Prostate gland (tissue), 2 donors: Measurements from ENCODE around the gene CFAP91. TPM values are rescaled to one million over a fixed set of nuclear protein-coding genes. Genes with fewer than 3 reads are reported as not detected.

ENCODE experiments used
- DNase-seq: peaks from one replicate; pipeline ENCODE4 v3.0.0-alpha.2; 2019; ENCODE audit warnings: low spot score
- H3K27ac ChIP-seq, 2 donors: fragments of 200-600 bp; sonication (generic); 2 replicates each; pipeline ENCODE4 v1.5.1; 2017 to 2019
- H3K27me3 ChIP-seq: fragments of 200-600 bp; sonication (generic); replicated peaks from 2 replicates; pipeline ENCODE4 v1.5.1; 2019; ENCODE audit not compliant: insufficient read depth
- H3K36me3 ChIP-seq, 2 donors: fragments of 200-600 bp; sonication (generic); 1 replicate in 1 of 2; 2 replicates in 1 of 2; pipeline versions ENCODE4 v1.5.1 to v1.8.1; 2017 to 2019
- H3K4me1 ChIP-seq: fragments of 200-600 bp; sonication (generic); replicated peaks from 2 replicates; pipeline ENCODE4 v1.5.1; 2019
- H3K4me3 ChIP-seq, 2 donors: fragments of 200-600 bp; sonication (generic); 2 replicates each; pipeline ENCODE4 v1.5.1; 2017 to 2019
- H3K9me3 ChIP-seq: fragments of 200-600 bp; sonication (generic); 2 replicates; pipeline ENCODE4 v1.5.1; 2017
- CTCF ChIP-seq, 4 experiments: fragments of 200-600 bp in 2 of 4; fragments of 450-650 bp in 2 of 4; sonication (generic) in 2 of 4; IDR thresholded peaks; 1 replicate in 3 of 4; 2 replicates in 1 of 4; pipeline ENCODE4 v1.5.1; 2016 to 2019; ENCODE audit warnings: antibody characterized with exemption in 4 of 4, mild to moderate bottlenecking in 2 of 4, moderate library complexity in 2 of 4
- POLR2A ChIP-seq: fragments of 450-650 bp; IDR thresholded peaks from one replicate; pipeline ENCODE4 v1.6.1; 2016; ENCODE audit warnings: antibody characterized with exemption, mild to moderate bottlenecking
- POLR2AphosphoS5 ChIP-seq: sonication (generic); formaldehyde crosslinking; IDR thresholded peaks from one replicate; pipeline ENCODE4 v1.6.1; 2017; ENCODE audit warnings: antibody characterized with exemption
- WGBS: methylation state at CpG from one replicate; pipeline ENCODE4 v1.1.5; 2018; 5-methylcytosine and 5-hydroxymethylcytosine counted together
- intact Hi-C: fragments of 100-400 bp; cut with DNase I; formaldehyde crosslinking; loops from one replicate; pipeline ENCODE4 v1.14.2; 2022
- total RNA-seq, 2 donors: library from RNA; depleted of rRNA; stranded (reverse); fragments of >200 nt; gene quantifications; one replicate each; pipeline ENCODE4 v1.1.0, GENCODE V29; 2016

CFAP91 gene
- total RNA-seq, 2 donors from 2014 or later, result 2.5 to 11.6 TPM

- WGBS, result 82% methylated on average over 5 of the region's 5 CpGs
- Histone ChIP-seq H3K36me3 (no peaks in the 10 kb centered on the region), H3K27ac (no peak overlapping the region), H3K27me3 (no peaks in the 10 kb centered on the region), H3K4me1 (no peaks in the 10 kb centered on the region), H3K9me3 (no peaks in the 10 kb centered on the region), H3K4me3 (no peak overlapping the region)
- no peak for DNase-seq
- TF ChIP-seq POLR2A, result no peak
- TF ChIP-seq POLR2AphosphoS5, result no peak
- TF ChIP-seq CTCF (IDR thresholded peaks at IDR 0.05), result no peak
- intact Hi-C loops, result no loop called here
These were observed 14.7 kb downstream of the CFAP91 start for GRCh38 chr3:119717520-119717919.

- intact Hi-C loops, result no loop called here
- WGBS, result 74% methylated on average over 2 of the region's 2 CpGs
These were observed 20.2 kb downstream of the CFAP91 start for GRCh38 chr3:119723022-119723421.

GRCh38 chr3:119726909-119727308 is 24.1 kb downstream of the CFAP91 start:
- 72% methylated on average over 2 of the region's 2 CpGs for WGBS
- intact Hi-C loops, result no loop called here
- H3K27ac ChIP-seq, result no peak overlapping the region
- TF ChIP-seq CTCF (IDR thresholded peaks at IDR 0.05) (no peak), POLR2A (no peak), POLR2AphosphoS5 (no peak)
- H3K36me3 ChIP-seq, result no peaks in the 10 kb centered on the region
- no peaks in the 10 kb centered on the region for H3K4me1 ChIP-seq
- H3K27me3 ChIP-seq, result no peaks in the 10 kb centered on the region
- DNase-seq, result no peak
- H3K4me3 ChIP-seq, result no peak overlapping the region
- no peaks in the 10 kb centered on the region for H3K9me3 ChIP-seq

More at GRCh38 chr3:119723022-119723421, 20.2 kb downstream of the CFAP91 start:
- TF ChIP-seq POLR2A (no peak), POLR2AphosphoS5 (no peak), CTCF (IDR thresholded peaks at IDR 0.05) (no peak)
- H3K9me3 ChIP-seq, result no peaks in the 10 kb centered on the region
- no peak overlapping the region for H3K27ac ChIP-seq
- no peaks in the 10 kb centered on the region for H3K27me3 ChIP-seq
- H3K4me1 ChIP-seq, result no peaks in the 10 kb centered on the region
- no peaks in the 10 kb centered on the region for H3K36me3 ChIP-seq
- no peak overlapping the region for H3K4me3 ChIP-seq
- no peak for DNase-seq

- TF ChIP-seq POLR2AphosphoS5 (no peak), CTCF (IDR thresholded peaks at IDR 0.05) (no peak), POLR2A (no peak)
- H3K36me3 ChIP-seq, result no peaks in the 10 kb centered on the region
- no peaks in the 10 kb centered on the region for H3K9me3 ChIP-seq
- WGBS, result 94% methylated on average over 6 of the region's 6 CpGs
- H3K27ac ChIP-seq, result no peak overlapping the region
- intact Hi-C loops, result no loop called here
- no peaks in the 10 kb centered on the region for H3K4me1 ChIP-seq
- H3K27me3 ChIP-seq, result no peaks in the 10 kb centered on the region
- no peak for DNase-seq
- no peak overlapping the region for H3K4me3 ChIP-seq
These were observed 27.2 kb downstream of the CFAP91 start for GRCh38 chr3:119729996-119730395.

GRCh38 chr3:119731560-119732343 is 28.9 kb downstream of the CFAP91 start:
- no peak overlapping the region for H3K27ac ChIP-seq
- H3K27me3 ChIP-seq, result no peaks in the 10 kb centered on the region
- H3K4me1 ChIP-seq, result no peaks in the 10 kb centered on the region
- intact Hi-C loops, result no loop called here
- TF ChIP-seq CTCF (IDR thresholded peaks at IDR 0.05), result no peak
- no peak for TF ChIP-seq POLR2AphosphoS5
- TF ChIP-seq POLR2A, result no peak
- no peak overlapping the region for H3K4me3 ChIP-seq
- no peak for DNase-seq
- H3K9me3 ChIP-seq, result no peaks in the 10 kb centered on the region
- 87% methylated on average over 8 of the region's 8 CpGs for WGBS
- no peaks in the 10 kb centered on the region for H3K36me3 ChIP-seq
